Hematopoietic multipotent progenitor cell treated with erythropoietin and hydrocortisone succinate and interleukin-3 and kit ligand, for 15 days (in vitro differentiated cells): ENCODE data around the gene DDHD1.
"Not testable (repeated sequence)": the region's sequence is repeated elsewhere in the genome, so short reads cannot be mapped to it uniquely, and the experiment has no call there.

Experiments used
- DNase-seq: peaks from one replicate; pipeline ENCODE4 v3.0.0-alpha.2; 2015; ENCODE audit warnings: low spot score

Gene DDHD1

GRCh38 chr14:53152184-53152886 is 788 bp downstream of the DDHD1 start:
- peak; percentile 44 for DNase-seq

GRCh38 chr14:53151523-53152183 is 1.5 kb downstream of the DDHD1 start:
- DNase-seq: peak; percentile 75

GRCh38 chr14:53149668-53150316 is 3.3 kb downstream of the DDHD1 start:
- DNase-seq: peak; percentile 40

- DNase-seq: peak; percentile 72
Measured at GRCh38 chr14:53148671-53149070, 4.5 kb downstream of the DDHD1 start.

- no peak for DNase-seq
Measured at GRCh38 chr14:53147893-53148292, 5.2 kb downstream of the DDHD1 start.

- DNase-seq: no peak
Measured at GRCh38 chr14:53147208-53147607, 5.9 kb downstream of the DDHD1 start.

- no peak for DNase-seq
Measured at GRCh38 chr14:53146739-53147138, 6.4 kb downstream of the DDHD1 start.

GRCh38 chr14:53144244-53144643 is 8.9 kb downstream of the DDHD1 start:
- DNase-seq: no peak

GRCh38 chr14:53140585-53140984 is 12.5 kb downstream of the DDHD1 start:
- DNase-seq: no peak

- no peak for DNase-seq
Measured at GRCh38 chr14:53137568-53138203, 15.4 kb downstream of the DDHD1 start.

- DNase-seq: not testable (repeated sequence)
Measured at GRCh38 chr14:53130491-53130890, 22.6 kb downstream of the DDHD1 start.

- DNase-seq: no peak
Measured at GRCh38 chr14:53128303-53129028, 24.7 kb downstream of the DDHD1 start.

- DNase-seq: no peak
Measured at GRCh38 chr14:53127832-53128231, 25.3 kb downstream of the DDHD1 start.

- DNase-seq: no peak
Measured at GRCh38 chr14:53127151-53127550, 26.0 kb downstream of the DDHD1 start.

GRCh38 chr14:53126731-53127130 is 26.4 kb downstream of the DDHD1 start:
- no peak for DNase-seq

GRCh38 chr14:53124786-53125185 is 28.3 kb downstream of the DDHD1 start:
- no peak for DNase-seq

GRCh38 chr14:53121419-53121818 is 31.7 kb downstream of the DDHD1 start:
- DNase-seq: not testable (repeated sequence)

- not testable (repeated sequence) for DNase-seq
Measured at GRCh38 chr14:53117479-53117878, 35.6 kb downstream of the DDHD1 start.

GRCh38 chr14:53113989-53114388 is 39.1 kb downstream of the DDHD1 start:
- DNase-seq: peak; percentile 49

GRCh38 chr14:53110096-53110495 is 43.0 kb downstream of the DDHD1 start:
- DNase-seq: no peak

GRCh38 chr14:53109105-53110041 is 43.8 kb downstream of the DDHD1 start:
- DNase-seq: peak; percentile 62
